Measurements from ENCODE around the gene GRID2. TPM values are rescaled to one million over a fixed set of nuclear protein-coding genes. Genes with fewer than 3 reads are reported as not detected.

Gene GRID2
- total RNA-seq, 2 donors from 2014 or later, result 27.3 to 40.4 TPM

GRCh38 chr4:92864096-92864495 is 560.3 kb downstream of the GRID2 start:
- H3K36me3 Mint-ChIP-seq (ENCODE audit: low read depth), result peaks cover 2% of the 10 kb centered on the region
- H3K36me3 ChIP-seq (ENCODE audit: control insufficient read depth, insufficient read depth, low read length), result no peaks in the 10 kb centered on the region
- H3K4me3 Mint-ChIP-seq, result no peak overlapping the region
- no peak overlapping the region for H3K9ac ChIP-seq (ENCODE audit: extremely low read depth, low read length, poor library complexity, severe bottlenecking)
- DNase-seq, result no peak
- H3K9me3 ChIP-seq (ENCODE audit: control insufficient read depth, low read length), result no peaks in the 10 kb centered on the region
- H3K27ac Mint-ChIP-seq, result no peak overlapping the region
- H3K27ac ChIP-seq (ENCODE audit: low read depth, low read length), result no peak overlapping the region
- TF ChIP-seq, protein P1, sequence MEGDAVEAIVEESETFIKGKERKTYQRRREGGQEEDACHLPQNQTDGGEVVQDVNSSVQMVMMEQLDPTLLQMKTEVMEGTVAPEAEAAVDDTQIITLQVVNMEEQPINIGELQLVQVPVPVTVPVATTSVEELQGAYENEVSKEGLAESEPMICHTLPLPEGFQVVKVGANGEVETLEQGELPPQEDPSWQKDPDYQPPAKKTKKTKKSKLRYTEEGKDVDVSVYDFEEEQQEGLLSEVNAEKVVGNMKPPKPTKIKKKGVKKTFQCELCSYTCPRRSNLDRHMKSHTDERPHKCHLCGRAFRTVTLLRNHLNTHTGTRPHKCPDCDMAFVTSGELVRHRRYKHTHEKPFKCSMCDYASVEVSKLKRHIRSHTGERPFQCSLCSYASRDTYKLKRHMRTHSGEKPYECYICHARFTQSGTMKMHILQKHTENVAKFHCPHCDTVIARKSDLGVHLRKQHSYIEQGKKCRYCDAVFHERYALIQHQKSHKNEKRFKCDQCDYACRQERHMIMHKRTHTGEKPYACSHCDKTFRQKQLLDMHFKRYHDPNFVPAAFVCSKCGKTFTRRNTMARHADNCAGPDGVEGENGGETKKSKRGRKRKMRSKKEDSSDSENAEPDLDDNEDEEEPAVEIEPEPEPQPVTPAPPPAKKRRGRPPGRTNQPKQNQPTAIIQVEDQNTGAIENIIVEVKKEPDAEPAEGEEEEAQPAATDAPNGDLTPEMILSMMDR (conservative IDR thresholded peaks at IDR 0.05), result no peak
- no peak overlapping the region for H3K4me3 ChIP-seq (ENCODE audit: low read length)
- WGBS, 2 experiments (ENCODE audit: insufficient coverage in 1 of 2, insufficient read length in 1 of 2), result 80 to 95% methylated on average over 1 of the region's 1 CpG
- H3K27me3 ChIP-seq (ENCODE audit: control insufficient read depth, insufficient read depth, low read length, poor library complexity, severe bottlenecking), result no peaks in the 10 kb centered on the region
- no peaks in the 10 kb centered on the region for H3K27me3 Mint-ChIP-seq (ENCODE audit: insufficient read depth)
- H3K4me1 ChIP-seq (ENCODE audit: control insufficient read depth, insufficient read depth, low read length), result no peaks in the 10 kb centered on the region
- no peaks in the 10 kb centered on the region for H3K9me3 Mint-ChIP-seq
- peaks cover 5% of the 10 kb centered on the region for H3K4me1 Mint-ChIP-seq

DNA sequence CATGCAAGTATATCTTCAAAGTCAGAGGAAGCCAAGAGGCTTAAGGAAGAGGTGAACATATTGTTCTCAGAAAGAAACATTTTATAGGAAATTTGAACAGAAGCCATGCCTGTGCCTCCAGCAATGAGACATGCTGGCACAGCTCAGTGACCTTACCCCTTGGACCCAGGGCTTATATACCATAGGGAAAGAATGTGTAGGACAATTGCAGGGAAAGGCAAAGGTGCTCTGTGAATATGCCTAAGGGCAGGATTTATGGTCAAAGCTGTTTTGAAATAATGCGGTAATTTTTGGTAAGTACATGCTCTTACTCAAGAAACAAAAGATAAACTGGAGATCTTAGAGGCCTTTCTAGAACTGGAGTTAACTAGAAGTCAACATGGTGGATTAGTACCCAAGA is 568.8 kb downstream of the GRID2 start:
- DNase-seq, result no peak
- Mint-ChIP-seq H3K4me3 (no peak overlapping the region), H3K9me3 (no peaks in the 10 kb centered on the region), H3K4me1 (peaks cover 7% of the 10 kb centered on the region), H3K36me3 (ENCODE audit: low read depth) (no peaks in the 10 kb centered on the region), H3K27ac (no peak overlapping the region), H3K27me3 (ENCODE audit: insufficient read depth) (no peaks in the 10 kb centered on the region)
- TF ChIP-seq, protein P1 (conservative IDR thresholded peaks at IDR 0.05), result no peak
- no peak overlapping the region for H3K9ac ChIP-seq (ENCODE audit: extremely low read depth, low read length, poor library complexity, severe bottlenecking)
- no peaks in the 10 kb centered on the region for H3K27me3 ChIP-seq (ENCODE audit: control insufficient read depth, insufficient read depth, low read length, poor library complexity, severe bottlenecking)
- 80 to 95% methylated on average over 1 of the region's 1 CpG for whole genome bisulfite sequencing, 2 experiments (ENCODE audit: insufficient coverage in 1 of 2, insufficient read length in 1 of 2)
- no peak overlapping the region for H3K27ac ChIP-seq (ENCODE audit: low read depth, low read length)
- H3K4me1 ChIP-seq (ENCODE audit: control insufficient read depth, insufficient read depth, low read length), result no peaks in the 10 kb centered on the region
- H3K4me3 ChIP-seq (ENCODE audit: low read length), result no peak overlapping the region
- no peaks in the 10 kb centered on the region for H3K9me3 ChIP-seq (ENCODE audit: control insufficient read depth, low read length)
- no peaks in the 10 kb centered on the region for H3K36me3 ChIP-seq (ENCODE audit: control insufficient read depth, insufficient read depth, low read length)

- Mint-ChIP-seq H3K27me3 (ENCODE audit: insufficient read depth) (no peaks in the 10 kb centered on the region), H3K4me1 (peaks cover 7% of the 10 kb centered on the region), H3K4me3 (no peak overlapping the region), H3K27ac (no peak overlapping the region), H3K9me3 (peaks cover 15% of the 10 kb centered on the region), H3K36me3 (ENCODE audit: low read depth) (peaks cover 24% of the 10 kb centered on the region)
- peaks cover 2% of the 10 kb centered on the region for H3K9me3 ChIP-seq (ENCODE audit: control insufficient read depth, low read length)
- H3K36me3 ChIP-seq (ENCODE audit: control insufficient read depth, insufficient read depth, low read length), result no peaks in the 10 kb centered on the region
- H3K27me3 ChIP-seq (ENCODE audit: control insufficient read depth, insufficient read depth, low read length, poor library complexity, severe bottlenecking), result no peaks in the 10 kb centered on the region
- 87 to 100% methylated on average over 1 of the region's 1 CpG for WGBS, 2 experiments (ENCODE audit: insufficient coverage in 1 of 2, insufficient read length in 1 of 2)
- H3K4me1 ChIP-seq (ENCODE audit: control insufficient read depth, insufficient read depth, low read length), result no peaks in the 10 kb centered on the region
- DNase-seq, result no peak
- TF ChIP-seq, protein P1 (conservative IDR thresholded peaks at IDR 0.05), result no peak
- H3K27ac ChIP-seq (ENCODE audit: low read depth, low read length), result no peak overlapping the region
- no peak overlapping the region for H3K4me3 ChIP-seq (ENCODE audit: low read length)
- no peak overlapping the region for H3K9ac ChIP-seq (ENCODE audit: extremely low read depth, low read length, poor library complexity, severe bottlenecking)
Measured at GRCh38 chr4:92885632-92886031, 581.9 kb downstream of the GRID2 start.
